ENCODE results near the gene ZP1. TPM values are rescaled to one million over a fixed set of nuclear protein-coding genes. Genes with fewer than 3 reads are reported as not detected.
"Not testable (repeated sequence)": the region's sequence is repeated elsewhere in the genome, so short reads cannot be mapped to it uniquely, and the experiment has no call there.

ZP1 gene
- not detected for total RNA-seq (ENCODE audit: unreplicated experiment)
- long read RNA-seq: 0 reads

GRCh38 chr11:60866911-60867870 is at the start of gene ZP1:
Gene ZP1 (plus strand): TSS chr11:60867542. CDS start chr11:60867562, 20 bp downstream.
- H3K27me3 Mint-ChIP-seq (ENCODE audit: unreplicated experiment): no peaks in the 10 kb centered on the region
- no peak for DNase-seq
- H3K27ac Mint-ChIP-seq (ENCODE audit: unreplicated experiment): no peak within 1 kb of the TSS
- peaks cover 5% of the 10 kb centered on the region for H3K9me3 Mint-ChIP-seq (ENCODE audit: unreplicated experiment)
- H3K4me1 Mint-ChIP-seq (ENCODE audit: low read depth, unreplicated experiment): peaks cover 10% of the 10 kb centered on the region
- TF ChIP-seq CTCF (IDR thresholded peaks at IDR 0.05; ENCODE audit: partially characterized antibody, unreplicated experiment): no peak
- no peak within 1 kb of the TSS for H3K4me3 Mint-ChIP-seq (ENCODE audit: unreplicated experiment)
- peaks cover 6% of the 10 kb centered on the region for H3K36me3 Mint-ChIP-seq (ENCODE audit: unreplicated experiment)

- TF ChIP-seq CTCF (IDR thresholded peaks at IDR 0.05; ENCODE audit: partially characterized antibody, unreplicated experiment): no peak
- H3K27ac Mint-ChIP-seq (ENCODE audit: unreplicated experiment): no peak overlapping the region
- peaks cover 10% of the 10 kb centered on the region for H3K36me3 Mint-ChIP-seq (ENCODE audit: unreplicated experiment)
- H3K9me3 Mint-ChIP-seq (ENCODE audit: unreplicated experiment): peaks cover 11% of the 10 kb centered on the region
- no peak for DNase-seq
- no peak overlapping the region for H3K4me3 Mint-ChIP-seq (ENCODE audit: unreplicated experiment)
- H3K4me1 Mint-ChIP-seq (ENCODE audit: low read depth, unreplicated experiment): no peaks in the 10 kb centered on the region
- peaks cover 6% of the 10 kb centered on the region for H3K27me3 Mint-ChIP-seq (ENCODE audit: unreplicated experiment)
These were observed 49.3 kb upstream of the ZP1 start for GRCh38 chr11:60818057-60818456.

GRCh38 chr11:60821827-60822599 is 45.3 kb upstream of the ZP1 start:
- Mint-ChIP-seq H3K27ac (ENCODE audit: unreplicated experiment) (no peak overlapping the region), H3K4me3 (ENCODE audit: unreplicated experiment) (no peak overlapping the region), H3K9me3 (ENCODE audit: unreplicated experiment) (peaks cover 2% of the 10 kb centered on the region), H3K4me1 (ENCODE audit: low read depth, unreplicated experiment) (no peaks in the 10 kb centered on the region), H3K36me3 (ENCODE audit: unreplicated experiment) (peaks cover 3% of the 10 kb centered on the region), H3K27me3 (ENCODE audit: unreplicated experiment) (peaks cover 10% of the 10 kb centered on the region)
- no peak for DNase-seq
- TF ChIP-seq CTCF (IDR thresholded peaks at IDR 0.05; ENCODE audit: partially characterized antibody, unreplicated experiment): no peak

GRCh38 chr11:60823745-60824306 is 43.5 kb upstream of the ZP1 start:
- H3K4me3 Mint-ChIP-seq (ENCODE audit: unreplicated experiment); H3K4me1 Mint-ChIP-seq (ENCODE audit: low read depth, unreplicated experiment); DNase-seq; H3K36me3 Mint-ChIP-seq (ENCODE audit: unreplicated experiment); H3K27ac Mint-ChIP-seq (ENCODE audit: unreplicated experiment); H3K9me3 Mint-ChIP-seq (ENCODE audit: unreplicated experiment): not testable (repeated sequence)
- peaks cover 15% of the 10 kb centered on the region for H3K27me3 Mint-ChIP-seq (ENCODE audit: unreplicated experiment)

GRCh38 chr11:60825118-60825517 is 42.2 kb upstream of the ZP1 start:
- H3K4me1 Mint-ChIP-seq (ENCODE audit: low read depth, unreplicated experiment): peaks cover 3% of the 10 kb centered on the region
- H3K9me3 Mint-ChIP-seq (ENCODE audit: unreplicated experiment): peaks cover 2% of the 10 kb centered on the region
- DNase-seq: no peak
- peaks cover 16% of the 10 kb centered on the region for H3K27me3 Mint-ChIP-seq (ENCODE audit: unreplicated experiment)
- TF ChIP-seq CTCF (IDR thresholded peaks at IDR 0.05; ENCODE audit: partially characterized antibody, unreplicated experiment): no peak
- no peaks in the 10 kb centered on the region for H3K36me3 Mint-ChIP-seq (ENCODE audit: unreplicated experiment)
- no peak overlapping the region for H3K4me3 Mint-ChIP-seq (ENCODE audit: unreplicated experiment)
- no peak overlapping the region for H3K27ac Mint-ChIP-seq (ENCODE audit: unreplicated experiment)
